SHP77 (cell line): Measurements from ENCODE around the gene STK11IP.
A peak's percentile ranks its signal among the peaks of the same experiment; 100 is the strongest.

ENCODE experiments used
- DNase-seq, 2 experiments: peaks; one replicate each; lab custom pipeline; 2025; lab: John Stamatoyannopoulos, UW

Gene STK11IP

GRCh38 chr2:219578811-219579613 lies 18.6 kb upstream of the STK11IP start:
- DNase-seq: no peak

DNA sequence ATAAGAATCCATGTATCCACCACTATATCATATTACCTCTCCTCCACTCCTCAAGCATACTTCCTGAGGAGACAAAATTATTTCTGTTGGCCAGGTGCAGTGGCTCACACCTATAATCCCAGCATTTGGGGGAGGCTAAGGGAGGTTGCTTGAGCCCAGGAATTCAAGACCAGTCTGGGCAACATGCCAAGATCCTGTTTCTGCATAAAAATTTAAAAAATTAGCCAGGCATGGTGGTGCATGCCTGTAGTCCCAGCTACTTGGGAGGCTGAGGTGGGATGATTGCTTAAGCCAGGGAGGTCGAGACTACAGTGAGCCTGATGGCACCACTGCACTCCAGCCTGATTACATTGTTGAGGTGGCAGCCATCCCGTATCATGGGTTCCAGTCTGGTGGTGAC lies 16.3 kb upstream of the STK11IP start:
- no peak for DNase-seq

DNA sequence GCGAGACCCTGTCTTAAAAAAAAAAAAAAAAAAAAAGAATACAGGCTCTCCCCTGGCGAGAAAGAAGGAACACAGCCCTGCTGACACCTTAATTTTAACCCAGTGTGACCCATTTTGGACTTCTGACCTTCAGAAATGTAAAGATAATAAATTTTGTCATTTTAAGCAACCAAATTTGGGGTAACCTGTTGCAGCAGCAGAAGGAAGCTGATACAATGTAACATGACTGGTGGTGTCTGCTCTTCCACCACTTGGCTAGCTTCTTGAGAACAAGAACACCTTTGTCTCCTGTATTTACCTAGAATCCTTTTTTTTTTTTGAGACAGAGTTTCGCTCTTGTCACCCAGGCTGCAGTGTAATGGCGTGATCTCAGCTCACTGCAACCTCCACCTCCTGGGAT lies 6.6 kb upstream of the STK11IP start:
- no peak for DNase-seq

DNA sequence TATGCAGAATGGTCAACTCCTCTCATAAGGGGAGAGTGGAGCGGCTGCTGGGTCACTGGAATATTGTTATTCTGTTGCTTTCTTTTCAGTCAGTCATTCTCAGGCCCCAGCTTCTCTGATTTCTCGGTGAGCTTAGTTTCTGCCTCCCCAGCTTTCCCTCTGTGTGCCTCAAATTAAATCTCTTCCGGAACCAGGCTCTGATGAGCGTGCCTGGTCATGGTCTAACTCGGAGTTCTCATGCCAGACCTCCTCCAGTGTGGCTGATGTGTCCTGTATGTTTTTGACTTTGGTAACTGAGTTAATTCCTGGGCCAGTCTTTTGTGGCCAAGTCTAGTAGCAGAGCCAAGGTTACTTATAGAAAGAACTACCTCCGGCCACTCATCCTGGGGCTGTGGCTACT lies 4.9 kb upstream of the STK11IP start:
- no peak for DNase-seq

GRCh38 chr2:219593154-219593553 lies 4.5 kb upstream of the STK11IP start:
- DNase-seq: no peak

- DNase-seq: no peak
Observed at GRCh38 chr2:219595256-219595655, 2.4 kb upstream of the STK11IP start.

GRCh38 chr2:219596954-219597551 lies 604 bp upstream of the STK11IP start:
- peak; percentile 41 to 70 for DNase-seq

GRCh38 chr2:219598308-219599078 lies 836 bp downstream of the STK11IP start:
- DNase-seq: no peak

GRCh38 chr2:219603771-219604170 lies 6.1 kb downstream of the STK11IP start:
- no peak for DNase-seq

- DNase-seq: no peak
Observed at GRCh38 chr2:219605607-219605954, 7.9 kb downstream of the STK11IP start.

DNA sequence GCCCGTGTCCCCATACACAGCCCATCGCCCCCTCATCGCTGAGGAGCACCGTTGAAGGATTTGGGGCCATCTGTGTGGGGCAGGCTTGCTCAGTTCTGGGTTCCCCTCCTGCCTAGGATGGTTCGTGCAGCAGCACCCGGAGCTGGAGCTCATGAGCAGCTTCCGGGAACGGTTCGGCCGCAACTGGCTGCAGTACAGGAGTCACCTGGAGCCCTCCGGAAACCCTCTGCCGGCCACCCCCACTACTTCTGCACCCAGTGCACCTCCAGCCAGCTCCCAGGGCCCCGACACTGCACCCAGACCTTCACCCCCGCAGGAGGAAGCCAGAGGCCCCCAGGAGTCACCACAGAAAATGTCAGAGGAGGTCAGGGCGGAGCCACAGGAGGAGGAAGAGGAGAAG lies 10.3 kb downstream of the STK11IP start:
- no peak for DNase-seq

DNA sequence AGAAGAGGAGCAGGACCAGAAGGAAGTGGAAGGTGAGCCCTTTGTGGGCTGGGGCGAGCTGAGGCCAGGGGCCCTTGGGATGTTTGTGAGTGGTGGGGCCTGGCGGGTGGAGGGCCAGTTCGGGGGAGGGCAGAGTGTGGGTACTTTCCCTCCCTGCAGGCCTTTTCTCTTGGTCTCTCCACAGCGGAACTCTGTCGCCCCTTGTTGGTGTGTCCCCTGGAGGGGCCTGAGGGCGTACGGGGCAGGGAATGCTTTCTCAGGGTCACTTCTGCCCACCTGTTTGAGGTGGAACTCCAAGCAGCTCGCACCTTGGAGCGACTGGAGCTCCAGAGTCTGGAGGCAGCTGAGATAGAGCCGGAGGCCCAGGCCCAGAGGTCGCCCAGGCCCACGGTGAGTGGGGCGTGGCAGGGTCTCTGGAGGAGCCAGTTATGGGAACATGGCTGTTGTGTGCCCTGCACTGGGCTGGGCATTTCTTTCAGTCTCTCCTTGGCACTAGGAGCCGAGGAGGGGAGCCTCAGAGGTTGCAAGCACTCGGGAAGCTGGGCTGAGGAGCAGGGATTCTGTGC lies 10.8 kb downstream of the STK11IP start:
- no peak for DNase-seq

GRCh38 chr2:219609149-219609750 lies 11.6 kb downstream of the STK11IP start:
- no peak for DNase-seq

DNA sequence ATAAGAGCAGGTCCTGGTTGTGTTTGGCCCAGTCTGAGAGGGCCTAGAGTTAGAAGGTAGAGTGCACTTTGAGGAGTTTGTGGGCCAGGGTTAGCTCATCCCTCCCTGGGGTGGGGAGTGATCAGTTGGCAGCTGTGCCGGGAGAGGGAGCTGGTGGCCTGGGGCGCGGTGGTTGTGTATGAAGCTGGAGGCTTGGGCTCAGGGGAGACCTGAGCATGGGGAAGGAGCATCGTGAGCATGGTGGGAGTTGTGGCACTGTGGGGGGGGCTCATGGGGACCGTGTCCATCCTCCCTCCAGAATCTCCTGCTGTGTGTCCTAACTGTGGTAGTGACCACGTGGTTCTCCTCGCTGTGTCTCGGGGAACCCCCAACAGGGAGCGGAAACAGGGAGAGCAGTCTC lies 13.6 kb downstream of the STK11IP start:
- no peak for DNase-seq

- DNase-seq: peak in 1 of 2 experiments; percentile 16
Observed at GRCh38 chr2:219611866-219612576, 14.4 kb downstream of the STK11IP start.

DNA sequence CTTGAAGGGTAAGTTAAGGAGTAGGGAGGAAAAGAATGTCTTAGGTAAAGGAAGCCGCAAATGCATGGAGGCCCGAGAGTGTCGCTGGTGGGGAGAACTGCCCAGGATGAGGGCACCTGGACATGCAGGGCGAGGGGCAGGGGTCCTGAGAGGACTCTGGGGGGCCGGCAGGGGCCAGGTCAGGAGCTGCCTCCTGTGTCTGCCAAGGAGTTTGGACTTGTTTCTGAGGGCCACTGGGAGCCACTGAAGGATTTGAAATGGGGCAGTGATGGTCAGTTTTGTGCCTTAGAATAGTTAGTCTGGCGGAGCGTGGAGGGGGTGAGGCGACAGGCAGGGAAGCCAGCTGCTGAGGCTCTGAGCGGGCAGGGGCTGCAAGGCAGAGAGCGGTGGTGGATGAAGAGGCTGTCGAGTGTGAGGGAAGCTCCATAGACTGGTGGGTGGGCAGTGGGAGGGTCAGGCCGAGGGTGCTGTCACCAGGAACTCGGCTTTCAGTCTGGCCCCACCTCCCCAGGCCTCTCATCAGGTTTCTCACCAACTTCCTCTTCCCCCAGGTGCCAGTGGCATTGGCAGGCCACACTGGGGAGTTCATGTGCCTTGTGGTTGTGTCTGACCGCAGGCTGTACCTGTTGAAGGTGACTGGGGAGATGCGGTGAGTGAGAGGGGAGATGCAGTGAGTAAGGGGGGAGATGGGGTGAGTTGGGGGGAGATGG lies 15.1 kb downstream of the STK11IP start:
- no peak for DNase-seq

DNA sequence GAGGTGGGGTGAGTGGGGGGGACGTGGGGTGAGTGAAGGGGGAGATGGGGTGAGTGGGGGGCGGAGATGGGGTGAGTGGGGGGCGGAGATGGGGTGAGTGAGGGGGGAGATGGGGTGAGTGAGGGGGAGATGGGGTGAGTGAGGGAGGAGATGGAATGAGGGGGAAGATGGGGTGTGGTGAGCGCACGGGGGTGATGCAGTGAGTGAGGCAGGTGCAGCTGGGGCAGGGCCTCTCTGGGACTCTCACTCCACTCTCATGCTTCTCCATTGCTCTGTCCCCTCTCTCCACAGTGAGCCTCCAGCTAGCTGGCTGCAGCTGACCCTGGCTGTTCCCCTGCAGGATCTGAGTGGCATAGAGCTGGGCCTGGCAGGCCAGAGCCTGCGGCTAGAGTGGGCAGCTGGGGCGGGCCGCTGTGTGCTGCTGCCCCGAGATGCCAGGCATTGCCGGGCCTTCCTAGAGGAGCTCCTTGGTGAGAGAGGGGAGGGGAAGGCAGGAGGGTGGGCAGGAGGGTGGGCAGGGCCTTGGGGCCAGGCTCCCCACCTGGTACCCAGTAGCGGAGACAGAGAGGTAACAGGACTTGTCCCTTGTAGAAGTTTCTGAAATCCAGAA lies 15.9 kb downstream of the STK11IP start:
- DNase-seq: no peak

DNA sequence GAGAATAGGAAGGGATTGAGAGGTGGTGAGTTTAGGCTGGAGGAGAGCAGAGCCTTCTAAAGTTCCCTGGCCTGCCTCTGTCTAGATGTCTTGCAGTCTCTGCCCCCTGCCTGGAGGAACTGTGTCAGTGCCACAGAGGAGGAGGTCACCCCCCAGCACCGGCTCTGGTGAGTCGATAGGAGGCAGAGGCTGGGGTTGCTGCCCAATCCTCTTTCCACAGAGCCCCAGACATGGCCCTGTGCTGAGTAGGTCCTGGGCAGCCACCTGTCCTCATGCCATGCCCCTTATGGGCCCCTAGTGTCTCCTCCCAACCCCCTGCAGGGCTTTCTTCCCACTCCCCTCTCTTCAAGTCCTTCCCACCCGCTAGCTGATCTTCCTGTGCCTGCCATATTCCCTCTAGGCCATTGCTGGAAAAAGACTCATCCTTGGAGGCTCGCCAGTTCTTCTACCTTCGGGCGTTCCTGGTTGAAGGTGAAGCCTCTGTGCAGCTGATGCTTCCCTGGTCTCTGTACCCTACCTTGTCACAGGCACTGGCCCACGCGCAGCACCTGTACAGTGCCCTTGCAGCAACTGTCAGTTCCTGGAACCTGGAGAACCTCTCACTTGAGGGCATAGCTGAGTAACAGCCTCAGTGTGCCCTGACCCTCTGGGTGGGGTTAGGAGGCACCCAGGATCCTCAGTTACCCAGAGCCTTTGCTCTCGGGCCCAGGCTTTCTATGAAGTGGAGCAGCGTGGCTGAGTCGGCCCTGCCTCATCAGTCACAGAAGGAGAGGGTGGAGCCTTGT lies 16.6 kb downstream of the STK11IP start:
- no peak for DNase-seq

GRCh38 chr2:219615036-219615435 lies 17.4 kb downstream of the STK11IP start:
- no peak for DNase-seq

GRCh38 chr2:219615894-219616293 lies 18.2 kb downstream of the STK11IP start:
- DNase-seq: no peak
